Caki2 (cell line): Measurements from ENCODE around the gene LRRC9. TPM values are rescaled to one million over a fixed set of nuclear protein-coding genes. Genes with fewer than 3 reads are reported as not detected.

Experiments
- DNase-seq: peaks from one replicate; pipeline ENCODE4 v3.0.0-alpha.2; 2015; ENCODE audit warnings: low read depth
- in situ Hi-C: cut with HindIII; loops from 2 replicates; pipeline ENCODE4 v1.10.0; 2016; ENCODE audit warnings: low sequenced_read_pairs, low pct_unique_long_range_greater_than_20kb, mixed read lengths
- total RNA-seq: library from RNA; depleted of rRNA; stranded (reverse); fragments of >200 nt; shearing (Covaris generic); gene quantifications from 2 replicates; pipeline ENCODE4 v1.2.3, GENCODE V29; 2014; ENCODE audit warnings: low replicate concordance; rRNA removed

Gene LRRC9
- not detected in 2 replicates for total RNA-seq

GRCh38 chr14:59919570-59920377 lies at the start of gene LRRC9:
Gene LRRC9 (plus strand): TSS chr14:59920144.
- in situ Hi-C loops: no loop called here
- DNase-seq: no peak

GRCh38 chr14:59870277-59871165 lies 49.4 kb upstream of the LRRC9 start, which contains the start of gene RTN1:
Gene RTN1 (minus strand): TSS chr14:59870776. CDS start chr14:59870630, 146 bp downstream.
- DNase-seq: peak; percentile 50
- in situ Hi-C loops: no loop called here

- in situ Hi-C loops: no loop called here
- no peak for DNase-seq
Measured at GRCh38 chr14:59871166-59871495, 48.8 kb upstream of the LRRC9 start.

GRCh38 chr14:59882957-59883356 lies 37.0 kb upstream of the LRRC9 start:
- no peak for DNase-seq
- in situ Hi-C loops: no loop called here

- DNase-seq: no peak
- in situ Hi-C loops: no loop called here
Measured at GRCh38 chr14:59890676-59891075, 29.3 kb upstream of the LRRC9 start.

GRCh38 chr14:59895721-59896120 lies 24.2 kb upstream of the LRRC9 start:
- in situ Hi-C loops: no loop called here
- no peak for DNase-seq

- in situ Hi-C loops: no loop called here
Measured at GRCh38 chr14:59897757-59898383, 22.1 kb upstream of the LRRC9 start.

GRCh38 chr14:59900556-59900955 lies 19.4 kb upstream of the LRRC9 start:
- in situ Hi-C loops: no loop called here
- no peak for DNase-seq

More at GRCh38 chr14:59897757-59898383, 22.1 kb upstream of the LRRC9 start:
- no peak for DNase-seq

GRCh38 chr14:59904184-59904583 lies 15.8 kb upstream of the LRRC9 start:
- no peak for DNase-seq
- in situ Hi-C loops: no loop called here

GRCh38 chr14:59905188-59905587 lies 14.8 kb upstream of the LRRC9 start:
- DNase-seq: no peak
- in situ Hi-C loops: no loop called here

GRCh38 chr14:59912443-59912842 lies 7.5 kb upstream of the LRRC9 start:
- in situ Hi-C loops: no loop called here
- no peak for DNase-seq

GRCh38 chr14:59913187-59913586 lies 6.8 kb upstream of the LRRC9 start:
- in situ Hi-C loops: no loop called here
- no peak for DNase-seq

GRCh38 chr14:59918824-59919569 lies 947 bp upstream of the LRRC9 start:
- DNase-seq: no peak
- in situ Hi-C loops: no loop called here

- in situ Hi-C loops: no loop called here
- DNase-seq: no peak
Measured at GRCh38 chr14:59920378-59920683, 387 bp downstream of the LRRC9 start.

- DNase-seq: no peak
- in situ Hi-C loops: no loop called here
Measured at GRCh38 chr14:59925797-59926196, 5.9 kb downstream of the LRRC9 start.

- in situ Hi-C loops: no loop called here
- DNase-seq: no peak
Measured at GRCh38 chr14:59926534-59926933, 6.6 kb downstream of the LRRC9 start.

- in situ Hi-C loops: no loop called here
- DNase-seq: no peak
Measured at GRCh38 chr14:59931237-59931636, 11.3 kb downstream of the LRRC9 start.

GRCh38 chr14:59936145-59936544 lies 16.2 kb downstream of the LRRC9 start:
- DNase-seq: no peak
- in situ Hi-C loops: no loop called here
